ENCODE data around the gene CYSLTR2.
"Not testable (repeated sequence)": the region's sequence is repeated elsewhere in the genome, so short reads cannot be mapped to it uniquely, and the experiment has no call there.

The CYSLTR2 gene

DNA sequence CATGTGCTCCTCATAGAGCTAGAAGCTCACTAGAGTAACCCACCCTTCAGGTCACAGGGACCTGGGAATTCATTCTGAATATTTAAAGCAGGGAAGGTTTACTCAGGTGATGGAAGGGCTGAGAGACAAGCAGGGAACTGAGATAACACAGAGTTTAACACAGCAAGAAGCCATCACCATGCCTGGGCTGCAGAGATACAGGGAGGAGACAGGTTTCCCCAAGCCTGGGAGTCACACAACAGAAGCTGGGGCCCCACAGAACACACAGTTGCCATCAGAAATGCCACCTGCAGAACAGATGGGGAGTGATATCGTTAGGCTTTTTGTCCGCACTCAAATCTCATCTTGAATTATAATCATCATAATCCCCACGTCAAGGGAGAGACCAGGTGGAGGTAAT, 7.9 kb upstream of the CYSLTR2 start:
- DNase-seq = no peak

DNA sequence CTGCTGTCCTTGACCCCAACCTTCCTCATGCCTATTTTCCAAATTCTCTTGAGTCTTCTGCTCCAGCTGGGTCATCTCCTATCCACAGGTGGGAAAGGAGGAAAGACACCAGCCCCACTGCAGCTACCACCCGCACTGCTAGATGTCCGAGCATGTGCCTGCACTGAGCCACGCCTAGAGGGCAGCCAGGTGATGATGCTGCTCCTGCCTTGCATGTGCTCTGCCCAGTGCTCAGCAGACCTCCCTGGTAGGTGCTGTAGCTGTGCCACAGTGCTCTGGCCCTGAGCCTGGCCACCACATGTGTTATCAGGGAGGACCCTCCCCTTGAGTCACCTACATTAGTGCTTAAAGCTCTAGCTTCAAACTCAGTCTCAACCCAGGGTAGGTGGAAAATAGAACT, 6.9 kb upstream of the CYSLTR2 start:
- no peak for DNase-seq

DNA sequence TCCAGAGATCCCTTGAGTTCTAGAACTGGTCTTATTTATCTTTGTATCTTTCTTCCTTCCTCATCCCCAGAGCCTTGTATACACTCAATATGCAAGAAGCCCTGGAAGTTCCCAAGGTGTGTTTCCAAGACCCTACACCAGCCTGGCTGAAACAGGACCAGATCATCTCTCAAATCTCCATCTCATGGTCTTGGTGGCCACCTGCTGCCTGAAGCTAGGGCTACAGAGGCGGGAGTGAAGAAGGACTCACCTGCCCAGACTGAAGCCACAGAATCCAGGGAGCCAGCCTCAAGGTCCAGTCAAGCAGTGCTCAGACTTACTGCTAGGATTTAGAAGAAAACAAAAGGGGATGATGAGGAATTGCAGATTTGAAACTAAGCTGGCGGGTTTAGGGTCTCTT, 6.1 kb upstream of the CYSLTR2 start:
- DNase-seq = no peak

DNA sequence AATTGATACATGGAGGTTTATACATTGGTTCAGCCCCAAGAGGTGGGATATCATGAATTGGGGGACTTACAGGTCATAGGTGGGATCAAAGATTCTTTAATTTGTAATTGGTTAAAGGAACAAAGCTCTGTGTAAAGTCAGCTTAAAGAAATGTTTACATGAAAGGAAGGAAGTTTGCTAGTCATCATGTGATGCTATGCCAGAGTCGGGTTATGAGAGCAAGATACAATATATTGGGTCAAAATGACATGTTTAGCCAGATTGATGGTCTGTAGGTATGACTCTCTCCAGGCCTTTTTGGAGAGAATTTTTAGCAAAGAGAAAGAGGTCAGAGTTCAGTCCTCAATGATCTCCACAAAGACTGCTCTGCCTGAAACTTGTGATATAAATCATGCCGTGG, 5.3 kb upstream of the CYSLTR2 start:
- DNase-seq = no peak

DNA sequence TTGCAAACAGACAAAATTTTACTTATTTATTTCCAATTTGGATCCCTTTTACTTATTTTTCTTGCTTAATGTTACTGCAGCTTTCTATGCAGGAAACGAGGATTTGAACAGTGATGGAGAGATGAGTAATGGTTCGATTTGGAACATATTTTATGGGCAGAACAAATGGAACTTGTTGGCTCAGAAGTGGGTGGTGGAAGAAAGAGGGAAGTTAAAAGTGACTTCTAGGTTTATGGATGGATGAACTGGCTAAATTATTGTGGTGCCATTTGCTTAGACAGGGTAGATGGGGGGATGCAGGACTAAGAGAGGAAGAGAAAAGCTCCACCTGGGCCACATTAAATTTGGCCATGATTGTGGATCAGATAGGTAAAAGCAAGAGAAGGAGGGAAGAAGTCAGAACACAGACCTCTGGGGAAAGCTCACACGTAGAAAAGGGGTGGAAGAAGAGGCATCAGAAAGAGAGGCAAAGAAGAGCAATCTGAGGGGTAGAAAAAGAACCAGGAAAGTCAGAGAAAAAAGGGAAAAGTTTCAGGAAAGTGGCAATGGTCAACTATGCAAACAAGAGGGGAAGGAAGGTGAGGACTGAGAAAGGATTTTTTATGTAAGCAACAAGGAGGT, 768 bp upstream of the CYSLTR2 start:
- DNase-seq = no peak

DNA sequence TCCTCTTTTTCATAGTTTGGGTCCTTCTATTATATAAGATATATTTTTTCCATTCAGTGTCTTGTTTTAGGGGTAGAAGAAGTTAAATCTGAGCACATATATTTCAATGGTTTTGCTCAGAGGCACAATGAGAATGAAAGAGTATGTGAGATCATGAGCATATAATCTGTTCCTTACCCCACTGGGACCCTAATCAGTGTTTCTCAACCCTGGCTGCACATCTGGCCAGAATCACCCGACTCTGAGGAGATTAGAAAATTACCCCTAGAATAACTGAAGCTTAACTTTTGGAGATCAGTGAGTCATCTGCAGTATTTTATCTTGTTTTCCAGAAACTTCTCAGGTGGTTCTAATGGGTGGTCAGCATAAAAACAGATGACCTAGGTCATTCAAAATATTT, 782 bp downstream of the CYSLTR2 start:
- no peak for DNase-seq

DNA sequence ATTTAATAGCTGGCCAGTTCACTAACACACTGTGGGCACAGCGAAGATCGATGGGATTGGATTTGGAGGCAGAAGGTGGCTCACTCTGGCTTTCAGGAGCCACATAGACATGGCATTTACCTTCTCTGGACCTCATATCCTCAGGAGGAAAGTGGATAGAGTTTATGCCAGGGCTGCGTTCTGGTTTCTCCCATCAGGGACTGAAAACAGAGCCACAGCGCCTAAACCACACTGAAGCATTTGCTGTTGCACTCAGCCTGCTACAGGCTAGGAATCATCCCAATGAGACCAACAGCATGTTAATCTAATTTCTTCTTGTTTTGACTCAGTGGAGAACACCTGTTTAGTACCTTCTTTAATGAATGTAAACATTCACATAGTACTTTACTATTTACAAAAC, 1.6 kb downstream of the CYSLTR2 start:
- no peak for DNase-seq

DNA sequence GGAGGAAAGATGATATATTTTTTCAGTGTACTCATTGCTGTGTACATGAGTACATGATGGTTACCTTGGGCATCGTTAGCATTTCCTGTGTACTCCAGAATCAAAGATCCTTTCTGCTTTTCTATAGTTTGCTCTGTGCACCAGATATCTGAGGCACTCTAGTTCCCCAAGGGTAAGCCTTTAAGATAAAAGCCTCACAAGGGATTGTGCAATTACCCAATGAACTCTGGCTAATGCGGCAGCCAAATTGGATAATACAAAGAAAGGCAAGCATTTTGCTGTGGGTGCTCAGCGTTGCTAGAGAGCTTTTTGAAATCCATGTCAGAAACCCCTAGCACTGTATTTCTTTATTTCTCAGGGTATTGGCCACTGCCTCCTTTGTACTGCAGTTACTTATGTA, 2.9 kb downstream of the CYSLTR2 start:
- no peak for DNase-seq

DNA sequence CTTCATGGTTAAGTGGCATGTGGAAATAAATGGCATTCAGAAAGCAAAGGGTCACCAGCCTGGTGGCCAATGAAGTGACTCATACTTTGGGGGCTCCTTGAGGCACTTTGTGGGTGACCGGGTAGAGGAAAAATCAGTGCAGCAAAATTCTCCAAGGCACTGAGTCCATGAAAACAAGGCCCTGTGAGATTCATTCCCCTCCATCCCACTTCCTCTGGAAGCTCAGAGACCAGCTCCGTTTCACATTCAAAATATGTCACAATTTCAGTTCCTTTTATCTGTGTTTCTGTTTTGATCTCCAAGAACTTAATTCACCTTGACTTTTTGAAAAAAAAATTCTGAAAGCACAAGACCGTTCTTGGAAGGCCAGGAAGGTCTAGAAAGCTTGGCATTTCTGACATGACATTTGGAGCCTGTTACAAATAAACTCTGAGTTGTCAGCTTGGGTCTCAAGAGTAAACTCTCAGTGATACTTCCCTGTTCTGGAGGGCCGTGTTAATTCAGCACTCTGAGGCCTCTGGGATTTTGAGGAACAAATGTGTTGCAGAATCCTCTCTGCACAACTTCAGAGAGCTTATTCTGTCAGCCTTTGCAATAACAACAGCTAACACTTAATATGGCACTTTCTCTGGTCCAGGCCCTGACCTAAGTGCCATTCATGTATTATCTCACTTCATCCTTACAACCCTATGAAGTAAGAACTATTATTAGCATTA, 6.8 kb downstream of the CYSLTR2 start:
- no peak for DNase-seq

DNA sequence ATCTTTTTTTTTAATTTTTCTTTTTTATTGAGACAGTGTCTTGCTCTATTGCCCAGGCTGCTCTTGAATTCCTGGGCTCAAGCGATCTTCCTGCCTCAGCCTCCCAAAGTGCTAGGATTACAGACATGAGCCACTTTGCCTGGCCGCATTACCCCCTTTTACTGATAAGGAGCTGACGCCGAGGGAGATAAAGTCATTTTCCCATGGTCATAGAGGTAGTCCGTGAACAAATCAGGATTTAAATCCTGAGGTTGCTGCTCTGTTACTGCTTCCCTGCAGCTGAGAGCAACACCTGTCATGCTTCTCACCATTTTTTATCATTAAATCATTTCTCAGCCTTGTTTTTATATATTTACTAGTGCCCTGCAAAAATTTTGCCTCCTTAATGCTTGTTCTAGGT, 7.4 kb downstream of the CYSLTR2 start:
- DNase-seq = no peak

DNA sequence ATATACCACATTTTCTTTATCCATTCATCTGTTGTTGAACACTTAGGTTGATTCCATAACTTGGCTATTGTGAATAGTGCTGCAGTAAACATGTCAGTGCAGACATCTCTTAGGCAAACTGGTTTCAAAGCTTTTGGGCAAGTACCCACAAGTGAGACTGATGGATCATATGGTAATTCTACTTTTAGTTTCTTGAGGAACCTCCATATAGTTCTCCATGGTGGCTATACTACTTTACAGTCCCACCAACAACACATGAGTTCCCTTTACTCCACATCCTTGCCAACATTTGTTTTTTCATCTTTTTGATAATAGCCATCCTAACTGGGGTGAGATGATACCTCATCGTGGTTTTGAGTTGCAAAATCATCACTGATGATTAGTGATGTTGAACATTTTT, 8.5 kb downstream of the CYSLTR2 start:
- no peak for DNase-seq

DNA sequence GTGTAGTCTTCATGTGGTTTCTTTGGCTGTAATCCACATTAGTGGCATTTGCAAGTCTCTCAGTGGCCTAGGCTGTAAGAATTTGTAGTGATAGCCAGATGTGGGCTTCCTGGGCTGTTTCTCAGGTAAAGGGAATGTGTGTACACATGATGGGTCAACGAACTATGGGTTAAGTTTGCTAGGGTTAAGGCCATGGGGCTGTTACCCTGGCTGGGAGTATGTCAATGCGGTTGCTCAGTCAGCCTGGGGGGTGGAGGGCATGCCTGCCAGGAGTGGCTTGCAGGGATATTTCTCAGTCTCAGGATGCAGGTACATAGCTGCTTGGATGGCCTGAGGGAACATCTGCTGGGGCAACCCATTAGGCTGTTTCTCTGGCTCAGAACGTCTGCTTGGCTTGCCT, 13.4 kb downstream of the CYSLTR2 start:
- no peak for DNase-seq

DNA sequence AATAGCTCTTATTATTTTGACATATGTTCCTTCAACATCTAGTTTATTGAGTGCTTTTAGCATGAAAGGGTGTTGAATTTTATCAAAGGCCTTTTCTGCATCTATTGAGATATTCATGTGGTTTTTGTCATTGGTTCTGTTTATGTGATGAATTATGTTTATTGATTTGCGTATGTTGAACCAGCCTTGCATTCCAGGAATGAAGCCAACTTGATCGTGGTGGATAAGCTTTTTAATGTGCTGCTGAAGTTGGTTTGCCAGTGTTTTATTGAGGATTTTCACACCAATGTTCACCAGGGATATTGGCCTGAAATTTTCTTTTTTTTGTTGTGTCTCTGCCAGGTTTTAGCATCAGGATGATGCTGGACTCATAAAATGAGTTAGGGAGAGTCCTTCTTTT, 17.7 kb downstream of the CYSLTR2 start:
- DNase-seq = not testable (repeated sequence)

DNA sequence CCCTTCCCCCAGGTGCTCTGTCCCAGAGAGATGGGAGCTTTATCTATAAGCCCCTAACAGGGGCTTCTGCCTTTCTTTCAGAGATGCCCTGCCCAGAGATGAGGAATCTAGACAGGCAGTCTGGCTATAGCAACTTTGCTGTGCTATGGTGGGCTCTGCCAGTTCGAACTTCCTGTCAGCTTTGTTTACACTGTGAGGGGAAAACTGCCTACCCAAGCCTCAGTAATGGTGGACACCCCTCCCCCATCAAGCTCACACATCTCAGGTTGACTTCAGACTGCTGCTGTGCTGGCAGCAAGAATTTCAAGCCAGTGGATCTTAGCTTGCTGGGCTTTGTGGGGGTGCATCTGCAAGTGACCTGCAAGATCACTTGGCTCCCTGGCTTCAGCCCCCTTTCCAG, 21.5 kb downstream of the CYSLTR2 start:
- DNase-seq = no peak

DNA sequence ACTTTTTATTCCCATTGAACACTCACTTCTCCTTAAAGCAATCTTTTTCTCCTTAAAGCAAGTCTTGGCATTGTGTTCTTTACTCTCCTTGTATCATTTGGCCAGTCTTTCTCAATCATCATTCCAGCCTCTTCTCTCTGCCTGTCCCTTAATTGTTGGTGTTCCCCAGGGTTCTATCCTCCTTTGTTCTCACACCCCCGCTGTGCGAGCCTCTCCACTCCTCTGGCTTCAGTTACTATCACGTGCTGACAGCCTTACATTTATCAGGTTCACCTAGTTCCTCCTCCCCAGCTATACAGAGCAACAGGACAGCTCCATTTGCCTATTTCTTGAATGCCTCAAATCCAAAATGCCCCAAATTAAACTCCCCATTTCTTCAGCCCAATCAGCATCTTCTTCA, 24.6 kb downstream of the CYSLTR2 start:
- DNase-seq = no peak

DNA sequence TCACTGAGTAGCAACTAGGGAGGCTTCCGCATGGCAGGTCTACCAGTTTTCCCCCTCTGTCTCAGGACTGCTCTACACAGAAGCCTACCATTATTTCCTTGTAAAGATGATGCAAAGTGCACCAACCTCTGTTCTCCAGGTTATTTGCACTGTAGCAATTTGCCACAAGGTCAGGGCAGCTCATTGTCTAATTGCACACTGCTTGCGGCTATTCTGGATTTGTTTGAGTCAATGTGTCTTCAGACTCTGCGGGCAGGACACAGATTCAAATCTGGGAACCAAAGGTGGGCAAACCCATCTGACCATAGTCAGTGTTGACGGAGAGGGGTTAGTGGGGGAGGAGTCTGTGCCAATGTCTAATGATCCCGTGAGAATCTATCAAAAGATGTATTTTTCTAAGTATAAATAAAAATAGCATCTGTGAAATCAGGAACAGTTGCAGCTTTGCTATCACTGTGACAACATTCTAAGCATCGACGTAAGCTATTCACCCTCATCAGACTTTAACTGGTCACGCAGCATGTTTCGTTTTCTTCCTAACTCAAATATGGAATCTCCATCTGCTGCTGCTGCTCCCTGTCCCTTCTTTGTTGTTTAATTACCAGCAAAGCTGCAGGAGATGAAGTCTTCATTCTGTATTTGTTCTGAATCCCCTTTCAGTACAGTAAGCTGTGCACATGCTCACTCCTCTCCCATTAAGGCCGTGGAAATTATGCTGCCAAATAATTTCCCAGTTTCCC, 26.4 kb downstream of the CYSLTR2 start:
- DNase-seq = no peak

DNA sequence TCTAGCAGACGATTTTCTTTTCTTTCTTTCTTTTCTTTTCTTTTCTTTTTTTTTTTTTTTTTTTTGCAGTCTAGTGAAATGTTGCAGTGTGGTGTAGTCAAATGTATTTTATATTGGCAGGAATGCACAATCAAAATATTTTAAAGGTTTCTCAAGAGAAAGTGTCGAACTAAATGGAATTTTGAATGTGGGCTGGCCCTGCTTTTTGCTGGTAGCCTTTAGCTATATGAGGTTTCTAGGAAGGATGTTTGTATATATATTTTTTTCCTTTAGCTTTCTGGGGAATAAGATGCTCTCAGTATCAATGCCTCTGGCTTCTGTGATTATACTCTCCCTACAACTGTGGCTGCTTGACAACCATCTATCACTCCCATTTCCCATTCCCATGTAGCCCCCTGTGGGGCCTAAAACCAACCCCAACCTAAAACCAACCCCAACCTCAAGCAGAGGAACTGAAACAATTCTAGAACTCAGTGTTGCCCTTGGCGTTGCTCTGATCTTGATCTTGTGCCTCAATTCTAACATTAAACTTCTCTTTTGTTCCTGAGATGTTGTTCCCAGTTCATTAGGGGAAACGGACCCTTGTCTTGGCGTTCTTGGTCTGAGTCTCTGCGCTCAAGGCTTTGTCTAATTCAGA, 27.1 kb downstream of the CYSLTR2 start:
- DNase-seq = no peak

DNA sequence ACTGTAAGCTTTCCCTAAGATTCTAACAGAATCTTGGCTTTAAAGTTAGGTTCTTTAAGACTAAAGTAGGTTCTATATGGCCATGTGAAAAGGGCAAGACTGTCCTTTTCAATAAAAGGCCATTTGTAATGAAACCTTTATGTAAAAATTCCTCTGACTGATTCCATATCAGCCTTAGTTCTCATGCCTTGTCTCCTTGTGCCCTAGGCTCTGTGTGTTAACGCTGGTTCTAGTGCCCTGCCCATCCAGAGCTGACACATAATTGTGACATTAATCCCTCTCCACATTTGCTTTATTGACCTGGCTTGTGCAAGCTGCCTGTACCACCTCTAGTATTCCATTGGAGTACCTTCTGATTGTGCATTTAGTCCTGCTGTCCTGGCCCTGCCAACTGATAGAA, 28.2 kb downstream of the CYSLTR2 start:
- DNase-seq = no peak

DNA sequence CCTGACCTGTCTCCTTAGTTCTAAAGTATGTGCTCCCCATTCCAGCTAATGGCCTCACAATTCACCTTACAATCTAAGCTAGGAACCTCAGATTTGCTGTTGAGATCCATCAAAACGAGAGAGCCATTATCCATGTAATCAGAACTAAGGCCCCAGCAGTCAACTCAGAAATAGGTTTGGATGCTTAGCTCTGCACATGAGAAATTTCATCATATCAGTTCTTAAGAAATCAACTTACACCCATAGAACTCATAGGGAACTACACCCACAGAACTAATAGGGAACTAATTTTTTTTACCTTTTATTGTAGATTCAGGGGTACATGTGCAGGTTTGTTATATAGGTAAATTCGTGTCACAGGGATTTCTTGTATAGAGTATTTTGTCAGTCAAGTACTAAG, 28.7 kb downstream of the CYSLTR2 start:
- no peak for DNase-seq

DNA sequence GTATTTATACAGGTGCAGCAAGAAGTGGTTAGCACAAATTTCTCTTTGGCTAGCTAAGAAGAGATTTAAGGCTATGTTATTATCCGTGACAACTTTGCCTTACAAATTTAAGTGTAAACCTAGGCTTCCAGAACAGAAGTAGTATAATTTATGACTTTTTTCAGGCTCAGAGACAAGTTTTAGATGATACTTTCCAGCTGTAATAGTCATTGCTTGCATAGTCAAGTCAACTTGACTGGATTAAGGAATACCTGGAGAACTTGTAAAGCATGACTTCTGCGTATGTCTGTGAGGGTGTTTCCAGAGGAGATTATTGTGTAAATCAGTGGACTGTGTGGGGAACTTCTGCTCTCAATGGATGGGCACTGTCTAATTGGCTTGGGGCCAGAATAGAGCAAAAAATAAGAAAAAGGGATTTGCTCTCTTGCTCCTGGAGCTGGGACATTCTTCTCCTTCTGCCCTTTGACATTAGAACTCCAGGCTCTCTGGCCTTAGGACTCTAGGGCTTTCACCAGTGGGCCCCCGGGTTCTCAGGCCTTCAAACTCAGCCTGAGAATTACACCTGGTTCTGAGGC, 33.0 kb downstream of the CYSLTR2 start:
- no peak for DNase-seq

DNA sequence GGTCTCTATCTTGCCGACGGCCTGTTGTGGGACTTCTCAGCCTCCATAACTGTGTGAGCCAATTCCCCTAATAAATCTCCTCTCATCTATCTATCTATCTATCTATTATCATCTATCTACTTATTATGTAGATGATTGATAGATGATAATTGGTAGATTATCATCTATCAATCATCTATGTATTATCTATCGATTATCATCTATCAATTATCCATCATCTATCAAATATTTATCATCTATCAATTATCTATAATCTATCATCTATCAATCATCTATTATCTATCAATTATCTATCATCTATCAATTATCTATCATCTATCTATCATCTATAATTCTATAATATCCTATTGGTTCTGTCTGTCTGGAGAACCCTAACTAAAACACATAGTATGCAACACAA, 33.5 kb downstream of the CYSLTR2 start:
- no peak for DNase-seq

DNA sequence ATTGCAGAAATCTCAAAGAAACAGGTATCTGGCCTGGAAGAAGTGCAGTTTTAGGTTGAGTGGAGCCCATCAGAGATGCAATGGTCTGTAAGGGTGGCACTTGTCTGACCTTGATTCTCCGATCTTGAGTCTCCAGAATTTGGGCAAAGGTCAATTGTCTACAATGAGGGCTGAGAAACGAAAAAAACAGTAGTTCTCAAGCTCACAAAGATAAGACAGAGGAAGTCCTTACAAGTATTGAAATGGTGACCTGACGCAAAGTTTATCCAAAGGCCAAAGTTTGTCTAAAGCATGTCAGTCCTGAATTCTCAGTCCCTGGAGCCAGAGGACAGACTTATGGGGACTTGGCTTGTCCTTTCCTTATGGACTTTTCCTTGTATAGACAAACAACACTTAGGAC, 40.3 kb downstream of the CYSLTR2 start:
- DNase-seq = no peak

DNA sequence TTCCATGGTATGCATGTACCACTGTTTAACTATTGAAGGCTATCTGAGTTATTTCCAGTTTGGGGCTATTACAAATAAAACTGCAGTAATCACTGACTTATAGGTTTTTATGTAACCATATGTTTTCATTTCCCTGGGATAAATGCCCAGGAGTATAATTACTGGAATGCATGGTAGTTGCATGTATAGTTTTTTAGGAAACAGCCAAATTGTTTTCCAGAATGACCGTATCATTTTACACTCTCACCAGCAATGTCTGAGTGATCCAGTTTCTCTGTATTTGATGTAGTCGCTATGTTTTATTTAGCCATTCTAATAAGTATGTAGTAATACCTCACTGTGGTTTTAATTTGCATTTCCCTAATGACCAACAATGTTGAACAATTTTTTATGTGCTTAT, 42.0 kb downstream of the CYSLTR2 start:
- DNase-seq = no peak

DNA sequence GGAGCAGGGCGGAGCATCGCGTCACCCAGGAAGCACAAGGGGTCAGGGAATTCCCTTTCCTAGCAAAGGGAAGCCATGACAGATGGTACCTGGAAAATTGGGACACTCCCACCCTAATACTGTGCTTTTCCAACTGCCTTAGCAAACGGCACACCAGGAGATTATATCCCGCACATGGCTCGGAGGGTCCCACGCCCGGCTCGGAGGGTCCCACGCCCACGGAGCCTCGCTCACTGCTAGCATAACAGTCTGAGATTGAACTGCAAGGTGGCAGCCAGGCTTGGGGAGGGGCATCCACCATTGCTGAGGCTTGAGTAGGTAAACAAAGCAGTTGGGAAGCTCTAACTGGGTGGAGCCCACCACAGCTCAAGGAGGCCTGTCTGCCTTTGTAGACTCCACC, 42.9 kb downstream of the CYSLTR2 start:
- DNase-seq = not testable (repeated sequence)

All from right hindlimb (tissue), 1 donor.